Measurements from ENCODE around the gene CGNL1.

DNA sequence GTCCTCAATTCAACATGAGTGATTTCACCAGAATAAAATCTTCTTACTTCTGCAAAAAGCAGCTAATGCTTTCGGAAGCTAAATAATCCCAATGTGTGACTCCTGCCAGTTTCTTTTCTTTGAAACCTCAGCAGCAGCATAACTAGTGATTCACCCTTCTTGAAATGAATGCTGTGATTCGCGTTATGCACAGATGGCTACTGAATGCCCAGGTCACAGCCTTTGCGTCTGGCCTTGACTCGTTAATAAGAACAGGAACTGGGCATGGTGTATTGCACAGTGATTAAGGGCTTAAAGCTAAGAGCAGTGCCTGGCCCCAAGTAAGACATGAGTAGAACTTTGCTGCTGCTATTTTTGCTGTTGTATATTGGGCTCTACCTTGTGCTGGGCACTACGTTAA, 19.0 kb downstream of the CGNL1 start:
- TF ChIP-seq, protein P1, sequence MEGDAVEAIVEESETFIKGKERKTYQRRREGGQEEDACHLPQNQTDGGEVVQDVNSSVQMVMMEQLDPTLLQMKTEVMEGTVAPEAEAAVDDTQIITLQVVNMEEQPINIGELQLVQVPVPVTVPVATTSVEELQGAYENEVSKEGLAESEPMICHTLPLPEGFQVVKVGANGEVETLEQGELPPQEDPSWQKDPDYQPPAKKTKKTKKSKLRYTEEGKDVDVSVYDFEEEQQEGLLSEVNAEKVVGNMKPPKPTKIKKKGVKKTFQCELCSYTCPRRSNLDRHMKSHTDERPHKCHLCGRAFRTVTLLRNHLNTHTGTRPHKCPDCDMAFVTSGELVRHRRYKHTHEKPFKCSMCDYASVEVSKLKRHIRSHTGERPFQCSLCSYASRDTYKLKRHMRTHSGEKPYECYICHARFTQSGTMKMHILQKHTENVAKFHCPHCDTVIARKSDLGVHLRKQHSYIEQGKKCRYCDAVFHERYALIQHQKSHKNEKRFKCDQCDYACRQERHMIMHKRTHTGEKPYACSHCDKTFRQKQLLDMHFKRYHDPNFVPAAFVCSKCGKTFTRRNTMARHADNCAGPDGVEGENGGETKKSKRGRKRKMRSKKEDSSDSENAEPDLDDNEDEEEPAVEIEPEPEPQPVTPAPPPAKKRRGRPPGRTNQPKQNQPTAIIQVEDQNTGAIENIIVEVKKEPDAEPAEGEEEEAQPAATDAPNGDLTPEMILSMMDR (IDR thresholded peaks at IDR 0.05; ENCODE audit: insufficient read depth, low read length, poor library complexity, severe bottlenecking), result no peak
- TF ChIP-seq EZH2phosphoT487 (conservative IDR thresholded peaks at IDR 0.05; ENCODE audit: low read length), result no peak

All from SU-DHL-6 (cell line).